GM19351 (cell line): Measurements from ENCODE around the gene CARS1.

Experiments
- ATAC-seq: cut with Tn5 transposase; IDR thresholded peaks from one replicate; pipeline ENCODE4 v1.9.1; 2021; ENCODE audit warnings: mild to moderate bottlenecking, moderate library complexity; ENCODE audit not compliant: unreplicated experiment

Gene CARS1

DNA sequence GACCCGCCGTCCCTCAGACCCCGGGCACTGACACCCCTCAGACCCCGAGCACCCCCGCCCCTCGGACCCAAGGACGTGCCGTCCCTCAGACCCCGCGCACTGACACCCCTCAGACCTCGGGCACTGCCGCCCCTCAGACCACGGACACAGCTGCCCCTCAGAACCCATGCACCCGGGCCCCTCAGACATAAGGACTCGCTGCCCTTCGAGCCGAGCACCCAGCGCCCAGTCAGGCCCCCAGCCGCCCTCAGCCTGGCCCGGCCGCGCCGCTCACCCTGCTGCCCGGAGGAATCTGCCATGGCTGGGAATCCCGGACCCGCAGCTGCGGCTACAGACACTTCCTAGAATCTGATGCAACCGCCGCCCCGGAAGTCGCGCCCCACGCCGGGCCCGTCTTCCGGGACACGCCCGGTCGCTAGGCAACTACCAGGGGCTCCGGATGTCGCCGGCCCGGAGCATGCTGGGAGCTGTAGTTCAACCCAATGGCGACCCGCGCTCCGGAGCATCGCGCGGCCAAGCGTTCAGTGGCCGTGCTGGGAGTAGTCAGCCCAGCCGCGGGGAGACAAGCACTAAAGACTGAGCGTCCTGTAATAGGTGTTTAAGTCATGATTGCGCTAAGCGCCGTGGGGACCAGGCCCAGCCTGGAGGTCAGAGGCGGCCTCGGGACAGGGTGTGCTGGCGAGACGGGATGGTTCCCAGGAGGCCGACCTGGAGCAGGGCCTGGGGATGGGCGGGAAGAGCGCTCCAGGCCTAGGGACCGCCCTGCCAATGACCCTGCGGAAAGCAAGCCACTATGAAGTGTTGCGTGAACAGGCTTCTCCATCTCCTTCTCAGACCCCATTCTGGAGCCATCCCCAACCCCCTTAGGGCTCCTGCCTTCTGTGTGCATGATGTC, at the start of gene CARS1:
Gene CARS1 (minus strand): TSS at position 355 of the 895 bp plus-strand sequence. CDS start 56 bp downstream, at position 299.
- ATAC-seq, result peak; percentile 99

GRCh38 chr11:3105791-3106735, 48.8 kb upstream of the CARS1 start:
- no peak for ATAC-seq

GRCh38 chr11:3104961-3105790, 48.0 kb upstream of the CARS1 start:
- no peak for ATAC-seq

DNA sequence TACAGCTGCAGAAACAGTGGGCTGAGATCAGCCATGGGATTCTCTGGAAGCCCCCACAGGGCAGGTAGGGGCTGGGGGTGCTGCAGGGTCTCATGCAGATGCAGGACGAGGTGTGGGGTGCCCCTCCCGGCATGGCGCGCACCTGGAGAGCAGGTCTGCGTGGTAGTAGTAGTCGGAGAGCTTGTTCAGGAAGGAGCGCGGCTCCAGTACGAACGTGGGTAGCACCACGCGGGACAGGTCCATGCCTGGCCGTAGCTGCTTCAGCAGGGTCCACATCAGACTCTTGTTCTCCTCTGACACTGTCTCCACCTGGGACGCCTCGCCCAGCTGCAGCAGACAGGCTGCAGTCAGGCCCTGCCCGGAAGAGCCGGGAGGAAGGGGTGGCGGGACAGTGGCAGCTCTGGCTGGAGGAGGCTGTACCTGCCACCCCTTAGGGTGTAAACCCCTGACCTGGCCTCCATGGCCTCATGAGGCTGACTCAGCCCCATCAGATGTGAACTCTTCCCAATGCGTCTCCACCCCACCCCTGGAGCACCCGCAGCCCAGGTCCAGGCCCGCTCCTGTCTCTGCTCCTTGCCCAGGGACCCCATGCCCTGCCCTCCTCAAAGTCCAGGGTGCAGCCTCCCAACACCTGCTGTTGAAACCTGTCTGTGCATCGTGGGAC, 47.0 kb upstream of the CARS1 start:
- ATAC-seq, result no peak

DNA sequence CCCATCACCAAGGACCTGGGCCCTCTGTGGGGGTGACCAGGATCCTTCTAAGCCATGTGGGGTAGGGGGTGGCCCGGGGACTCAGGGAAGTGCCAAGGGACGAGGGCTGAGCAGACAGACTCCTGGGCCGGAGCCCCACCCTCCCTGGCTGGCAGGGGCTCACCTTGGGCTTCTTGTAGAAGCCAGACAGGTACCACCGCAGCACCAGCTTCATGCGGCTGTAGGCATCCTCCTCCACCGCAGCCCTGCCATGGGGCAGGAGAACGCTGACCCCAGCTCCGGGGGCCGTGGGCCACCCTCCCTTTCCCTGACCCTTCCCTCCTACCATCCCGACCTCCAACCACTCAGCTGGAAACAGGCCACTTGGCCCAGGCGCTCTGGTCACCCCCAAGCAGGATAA, 45.9 kb upstream of the CARS1 start:
- no peak for ATAC-seq

DNA sequence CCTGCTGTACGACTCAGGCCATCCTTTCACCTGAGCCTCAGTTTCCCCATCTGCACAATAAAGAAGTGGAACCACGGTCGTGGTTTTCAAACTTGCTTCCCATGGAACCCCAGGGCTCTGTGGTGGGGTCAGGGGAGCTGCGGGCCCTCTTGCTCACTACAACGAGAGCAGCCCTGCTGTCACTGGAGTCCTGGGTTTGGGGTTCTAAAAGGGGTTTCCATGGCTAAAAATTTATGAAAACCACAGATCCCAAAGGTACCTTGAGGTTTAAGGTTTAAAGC, 45.4 kb upstream of the CARS1 start:
- ATAC-seq, result no peak

GRCh38 chr11:3101921-3102640, 44.9 kb upstream of the CARS1 start:
- no peak for ATAC-seq

DNA sequence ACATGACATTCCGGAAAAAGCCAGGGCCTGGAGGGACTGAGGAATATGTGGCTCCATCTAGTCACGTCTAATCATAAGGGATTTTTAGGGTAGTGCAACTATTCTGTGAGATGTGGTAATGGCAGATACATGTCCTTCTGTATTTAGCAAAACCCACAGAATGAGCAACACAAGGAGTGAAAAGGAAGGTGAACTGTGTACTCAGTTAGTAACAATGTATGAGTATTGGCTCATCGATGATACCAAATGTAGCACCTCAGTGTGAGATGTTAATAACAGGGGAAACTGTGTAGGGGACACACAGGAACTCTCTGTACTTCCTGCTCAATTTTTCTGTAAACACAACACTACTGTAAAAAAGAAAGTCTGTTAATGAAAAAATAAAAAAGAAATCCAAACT, 42.0 kb upstream of the CARS1 start:
- ATAC-seq, result no peak

DNA sequence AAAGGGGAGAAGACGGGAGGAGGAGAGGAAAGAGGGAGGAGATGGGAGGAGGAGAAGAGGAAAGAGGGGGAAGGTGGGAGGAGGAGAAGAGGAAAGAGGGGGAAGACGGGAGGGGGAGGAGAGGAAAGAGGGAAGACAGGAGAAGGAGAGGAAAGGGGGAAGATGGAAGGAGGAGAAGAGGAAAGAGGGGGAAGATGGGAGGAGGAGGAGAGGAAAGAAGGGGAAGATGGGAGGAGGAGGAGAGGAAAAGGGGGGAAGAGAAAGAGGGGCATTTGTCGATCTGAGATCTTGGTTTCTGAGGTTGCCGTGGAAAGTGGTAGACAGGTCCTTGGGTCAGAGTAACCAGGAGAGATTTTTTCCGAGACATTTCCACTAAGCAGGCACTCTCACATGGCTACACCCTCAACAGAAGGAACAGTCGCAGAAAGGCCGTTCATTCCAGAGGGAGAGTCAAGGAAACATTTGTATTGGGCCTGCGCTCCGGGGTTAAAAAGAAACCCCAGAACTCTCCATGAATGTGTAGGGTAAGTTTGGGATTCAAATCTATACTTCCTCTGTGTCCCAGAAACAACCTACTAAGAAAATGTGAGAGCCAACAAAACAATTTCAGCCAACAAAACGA, 39.8 kb upstream of the CARS1 start:
- ATAC-seq, result no peak

GRCh38 chr11:3095712-3096361, 38.6 kb upstream of the CARS1 start:
- no peak for ATAC-seq

DNA sequence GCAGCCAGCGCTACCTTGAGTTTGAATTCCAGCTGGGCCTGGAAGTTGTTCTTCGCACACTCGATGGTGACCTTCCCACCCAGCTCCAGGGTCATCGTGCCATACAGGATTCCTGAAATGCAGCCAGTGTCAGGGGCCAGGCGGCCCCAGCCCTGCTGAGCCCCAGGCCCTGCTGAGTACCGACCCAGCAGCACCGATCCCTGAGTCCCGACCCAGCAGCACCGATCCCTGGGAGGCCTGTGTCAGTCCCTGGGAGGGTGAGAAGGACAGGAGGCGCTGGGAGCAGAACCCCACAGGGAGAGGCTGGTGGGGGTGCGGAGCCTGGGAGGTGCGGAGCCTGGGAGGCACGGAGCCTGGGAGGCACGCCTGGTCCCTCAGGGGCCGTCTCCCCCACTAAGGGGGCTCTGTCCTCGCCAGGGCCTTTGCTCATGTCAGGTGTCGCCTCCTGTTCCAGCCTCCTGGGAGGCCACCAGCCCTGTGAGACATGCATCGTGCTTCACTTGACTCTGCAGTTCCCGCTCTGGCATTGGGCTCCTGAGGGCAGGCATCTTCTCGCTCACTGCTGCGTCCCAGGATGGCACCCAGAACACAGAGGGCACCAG, 37.1 kb upstream of the CARS1 start:
- no peak for ATAC-seq

DNA sequence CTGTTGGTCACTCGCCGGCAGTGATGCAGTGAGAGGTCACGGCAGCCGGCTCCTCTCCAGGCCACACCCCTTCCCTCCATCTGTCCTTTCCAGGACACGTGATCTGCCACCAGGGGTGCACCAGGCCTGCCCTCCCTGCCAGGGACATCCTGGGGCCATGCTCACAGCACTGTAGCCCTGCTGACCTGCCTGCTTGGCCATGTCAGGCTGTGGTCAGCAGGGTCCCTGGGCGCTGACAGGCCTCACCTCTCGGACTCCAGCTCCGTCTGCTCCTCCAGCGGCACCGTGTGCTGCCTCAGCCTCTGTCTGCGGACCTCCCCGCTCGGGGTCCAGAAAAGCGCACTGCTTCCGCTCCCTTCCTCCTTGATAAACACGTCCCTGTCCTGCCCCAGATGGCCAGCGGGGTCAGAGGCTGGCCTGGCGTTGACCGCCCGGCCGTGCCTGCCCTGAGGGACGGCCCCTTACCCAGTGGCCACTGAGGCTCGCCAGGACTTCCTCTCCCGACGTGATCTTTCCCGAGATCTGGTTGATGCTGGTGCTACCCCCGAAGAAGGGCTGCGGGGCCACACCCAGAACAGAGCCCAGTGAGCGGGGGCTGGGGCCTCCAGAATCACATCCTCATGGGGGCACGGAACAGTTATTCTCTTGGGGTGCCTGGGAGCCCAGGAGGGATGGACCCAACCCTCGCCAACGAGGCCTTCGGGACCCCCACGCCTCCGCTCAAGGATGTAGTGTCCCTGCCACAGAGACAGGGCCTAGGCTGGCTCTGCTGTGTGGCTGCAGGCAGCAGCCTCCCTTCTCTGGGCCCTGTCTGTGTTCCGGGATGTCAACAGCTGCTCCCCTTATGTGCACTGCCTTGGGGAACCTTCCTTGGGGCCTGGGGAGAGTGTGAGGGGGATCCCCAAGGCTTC, 36.3 kb upstream of the CARS1 start:
- ATAC-seq, result no peak

DNA sequence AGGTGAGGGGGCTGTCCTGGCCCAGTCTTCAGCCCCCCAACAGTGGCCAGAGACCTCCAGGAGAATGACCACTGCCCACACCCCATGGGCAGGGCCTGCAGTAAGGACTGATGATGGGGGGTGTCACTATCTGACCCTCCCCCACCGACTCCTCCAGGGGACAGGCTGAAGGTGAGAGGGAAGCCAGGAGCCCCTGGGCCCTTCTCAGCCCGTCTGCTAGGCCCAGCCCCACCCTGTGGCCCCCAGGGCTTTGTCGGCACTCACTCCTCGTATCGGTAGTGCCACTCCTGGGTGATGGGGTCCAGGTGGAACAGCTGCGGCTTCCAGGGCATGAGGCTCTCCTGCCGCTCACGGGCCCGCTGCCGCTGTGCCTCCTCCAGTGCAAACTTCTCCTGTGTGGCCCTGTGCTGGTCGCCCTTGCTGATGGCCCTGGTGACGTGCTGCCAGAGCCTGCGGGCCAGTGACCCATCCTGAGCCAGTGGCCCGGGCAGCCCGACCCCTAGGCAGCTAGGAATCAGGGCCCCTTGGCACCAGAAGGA, 35.4 kb upstream of the CARS1 start:
- no peak for ATAC-seq

DNA sequence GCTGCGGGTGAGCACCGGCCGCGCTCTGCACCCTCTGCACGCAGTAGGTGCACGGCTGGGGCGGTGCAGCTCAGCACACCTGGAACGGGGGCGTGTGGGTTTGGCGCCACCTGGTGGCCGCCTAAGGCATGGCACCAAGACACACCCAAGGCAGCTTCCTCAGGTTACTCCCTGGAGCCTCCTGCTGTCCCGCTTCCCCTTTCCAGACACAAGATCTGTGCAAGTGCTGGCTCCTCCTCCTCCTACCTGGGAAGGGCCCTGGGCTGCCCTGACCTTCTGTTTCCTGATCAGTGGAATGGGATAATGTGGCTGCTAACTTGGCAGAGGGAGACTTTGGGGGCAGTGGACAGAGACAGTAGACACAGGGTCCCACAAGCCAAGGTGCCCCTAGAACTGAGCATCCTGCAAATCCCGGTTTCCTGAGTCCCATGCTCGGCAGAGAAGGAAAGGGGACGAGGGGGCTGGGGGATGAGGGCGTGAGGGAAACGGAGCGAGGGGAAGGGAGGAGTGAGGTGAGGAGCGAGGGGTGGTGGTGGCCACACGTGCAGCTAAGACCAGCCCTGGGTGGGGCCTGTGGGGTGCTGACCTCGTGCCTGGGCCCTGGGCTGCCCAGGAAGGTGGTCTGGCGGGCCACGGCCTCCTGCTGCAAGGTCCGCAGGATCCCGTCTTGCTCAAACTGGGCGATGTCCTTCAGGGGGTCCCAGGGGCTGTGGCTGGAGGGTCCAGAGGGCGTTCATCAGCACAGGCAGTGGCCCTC, 34.8 kb upstream of the CARS1 start:
- ATAC-seq, result no peak

DNA sequence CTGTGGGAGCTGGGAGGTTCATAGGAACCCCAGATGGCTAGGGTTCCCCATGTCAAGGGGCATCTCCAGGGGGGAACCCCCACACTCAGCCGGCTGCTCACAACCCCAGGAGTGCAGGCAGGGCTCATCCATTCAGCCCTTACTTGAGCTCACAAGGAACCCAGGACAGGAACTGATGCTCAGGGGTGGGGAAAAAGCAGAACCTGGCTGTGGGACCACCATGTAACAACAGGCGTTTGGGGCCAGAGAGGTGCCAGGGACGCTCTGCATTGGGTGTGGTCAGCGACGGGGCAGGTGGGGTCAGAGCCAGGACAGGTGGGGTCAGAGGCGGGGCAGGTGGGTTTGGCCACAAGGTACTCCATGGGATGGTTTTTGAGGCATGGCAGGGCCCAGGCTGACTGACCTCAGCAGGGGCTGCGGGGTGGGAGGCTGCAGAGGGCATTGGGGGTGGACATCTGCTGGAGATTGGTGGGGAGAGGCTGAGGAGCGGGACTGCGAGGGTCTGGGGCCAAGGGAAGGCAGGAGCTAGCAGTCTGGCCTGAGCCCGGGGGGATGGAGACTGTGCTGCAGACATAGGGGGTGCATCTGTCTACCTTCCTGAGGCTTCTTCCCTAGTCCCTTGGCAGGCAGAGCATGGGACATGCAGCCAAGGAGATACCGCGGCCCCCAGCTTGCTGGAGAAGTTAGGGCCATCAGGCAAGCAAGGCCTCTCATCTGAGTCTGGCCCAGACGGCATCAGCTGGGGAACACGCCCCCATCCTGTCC, 34.0 kb upstream of the CARS1 start:
- ATAC-seq, result no peak
